CD4-positive, alpha-beta T cell (primary cell): Measurements from ENCODE around the gene NELFB. TPM values are rescaled to one million over a fixed set of nuclear protein-coding genes. Genes with fewer than 3 reads are reported as not detected.

ENCODE experiments used
- ATAC-seq: fragments of 200-7000 bp; cut with Tn5 transposase; one replicate; pipeline ENCODE4 v1.10.0; 2022; ENCODE audit warnings: mild to moderate bottlenecking; ENCODE audit not compliant: poor library complexity
- CTCF ChIA-PET: fragments of 350-600 bp; sonication (Branson Sonifier 250); formaldehyde crosslinking; loops from one replicate; lab custom pipeline; 2021; ENCODE audit warnings: antibody characterized with exemption, inconsistent platforms; lab: Charles Lee
- POLR2A ChIA-PET: fragments of 350-600 bp; sonication (Branson Sonifier 250); formaldehyde crosslinking; loops from one replicate; lab custom pipeline; 2021; ENCODE audit warnings: antibody characterized with exemption, inconsistent platforms; lab: Charles Lee
- DNase-seq, 14 experiments: peaks; one replicate each; pipeline ENCODE4 v3.0.0-alpha.2; 2013 to 2020; ENCODE audit warnings: mixed read lengths in 2 of 14
- H3K27ac ChIP-seq, 2 donors: one replicate each; pipeline versions ENCODE4 v1.5.1 to v1.7.0; 2013; ENCODE audit warnings: low read length in 2 of 2, low read depth in 1 of 2, mild to moderate bottlenecking in 1 of 2
- H3K27me3 ChIP-seq, 2 experiments: 1 replicate in 1 of 2; 2 replicates in 1 of 2; pipeline versions ENCODE4 v1.6.1 to v1.7.0; 2013; ENCODE audit warnings: low read length in 2 of 2, control low read depth in 1 of 2, mild to moderate bottlenecking in 1 of 2, moderate library complexity in 1 of 2; ENCODE audit not compliant: insufficient read depth in 2 of 2, control insufficient read depth in 1 of 2
- H3K36me3 ChIP-seq: one replicate; pipeline ENCODE4 v1.6.1; 2013; ENCODE audit warnings: low read length, control low read depth; ENCODE audit not compliant: insufficient read depth
- H3K4me1 ChIP-seq: one replicate; pipeline ENCODE4 v1.6.1; 2013; ENCODE audit warnings: low read length, control low read depth; ENCODE audit not compliant: insufficient read depth
- H3K4me3 ChIP-seq: one replicate; pipeline ENCODE4 v1.5.1; 2013; ENCODE audit warnings: mild to moderate bottlenecking, low read length, moderate library complexity
- H3K9me3 ChIP-seq, 2 experiments: 1 replicate in 1 of 2; 2 replicates in 1 of 2; pipeline versions ENCODE4 v1.6.1 to v1.7.0; 2013; ENCODE audit warnings: low read length in 2 of 2, mild to moderate bottlenecking in 2 of 2, control low read depth in 1 of 2, moderate library complexity in 1 of 2; ENCODE audit not compliant: control insufficient read depth in 1 of 2, insufficient read depth in 1 of 2
- H3K27ac Mint-ChIP-seq: one replicate; pipeline ENCODE4 v1.8.0; 2020; ENCODE audit warnings: mixed read lengths
- H3K27me3 Mint-ChIP-seq: one replicate; pipeline ENCODE4 v1.8.0; 2021; ENCODE audit warnings: mixed read lengths
- H3K36me3 Mint-ChIP-seq: one replicate; pipeline ENCODE4 v1.8.0; 2021; ENCODE audit warnings: low read depth, mixed read lengths
- H3K4me1 Mint-ChIP-seq: one replicate; pipeline ENCODE4 v1.8.0; 2021; ENCODE audit warnings: low read depth, mixed read lengths
- H3K4me3 Mint-ChIP-seq: one replicate; pipeline ENCODE4 v1.8.0; 2020; ENCODE audit warnings: mild to moderate bottlenecking, mixed read lengths
- H3K9me3 Mint-ChIP-seq: one replicate; pipeline ENCODE4 v1.8.0; 2020; ENCODE audit warnings: mixed read lengths
- intact Hi-C, 2 experiments: fragments of 100-400 bp; cut with DNase I in 1 of 2; cut with micrococcal nuclease in 1 of 2; formaldehyde crosslinking; loops; one replicate each; pipeline versions ENCODE4 v1.15.1 to v1.9.0; 2023 to 2025; cut with DNase I, micrococcal nuclease
- total RNA-seq, 174 experiments: library from RNA in 2 of 174; stranded (reverse) in 2 of 174; gene quantifications; one replicate each; pipeline ENCODE4 v1.2.3 and lab custom pipeline; 2021 to 2026
- TF ChIP-seq, protein P1 (sequence below): fragments of 200-600 bp; IDR thresholded peaks from one replicate; pipeline ENCODE4 v1.8.0; 2022; ENCODE audit warnings: antibody characterized with exemption, mild to moderate bottlenecking

Gene NELFB
- total RNA-seq, 2 experiments from 2014 or later = 20.7 to 21.2 TPM

DNA sequence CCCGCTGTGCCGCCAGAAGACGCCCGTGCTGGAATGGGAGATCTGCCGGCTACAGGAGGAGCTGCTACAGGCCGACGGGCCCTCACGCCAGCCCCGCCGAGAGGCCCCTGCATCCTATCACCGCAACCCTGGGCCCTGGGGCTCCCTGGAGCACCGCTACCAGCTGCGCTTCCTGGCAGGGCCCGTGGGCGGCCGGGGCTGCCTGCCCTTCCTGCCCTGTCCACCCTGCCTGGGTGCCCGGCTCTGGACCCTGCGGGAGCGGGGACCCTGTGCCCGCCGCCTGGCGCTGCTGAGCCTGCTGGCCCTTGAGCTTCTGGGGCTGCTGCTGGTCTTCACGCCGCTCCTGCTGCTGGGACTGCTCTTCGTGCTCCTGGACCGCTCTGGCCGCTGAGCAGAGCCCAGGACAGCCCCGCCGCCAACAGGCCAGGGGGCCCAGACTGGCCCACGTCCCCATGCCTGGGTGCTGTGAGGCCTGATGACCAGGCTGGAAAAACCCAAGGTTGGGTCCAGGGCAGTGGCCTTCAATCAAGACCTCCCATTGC lies 36.8 kb upstream of the NELFB start:
- H3K4me3 ChIP-seq = no peak overlapping the region
- Mint-ChIP-seq H3K4me3 (no peak overlapping the region), H3K36me3 (no peaks in the 10 kb centered on the region), H3K27ac (no peak overlapping the region), H3K4me1 (peaks cover 5% of the 10 kb centered on the region), H3K9me3 (no peaks in the 10 kb centered on the region), H3K27me3 (no peaks in the 10 kb centered on the region)
- DNase-seq = no peak
- no peak overlapping the region for H3K27ac ChIP-seq
- H3K4me1 ChIP-seq = peaks cover 15% of the 10 kb centered on the region
- intact Hi-C loops = no loop called here
- H3K36me3 ChIP-seq = peaks cover 6% of the 10 kb centered on the region
- TF ChIP-seq, protein P1, sequence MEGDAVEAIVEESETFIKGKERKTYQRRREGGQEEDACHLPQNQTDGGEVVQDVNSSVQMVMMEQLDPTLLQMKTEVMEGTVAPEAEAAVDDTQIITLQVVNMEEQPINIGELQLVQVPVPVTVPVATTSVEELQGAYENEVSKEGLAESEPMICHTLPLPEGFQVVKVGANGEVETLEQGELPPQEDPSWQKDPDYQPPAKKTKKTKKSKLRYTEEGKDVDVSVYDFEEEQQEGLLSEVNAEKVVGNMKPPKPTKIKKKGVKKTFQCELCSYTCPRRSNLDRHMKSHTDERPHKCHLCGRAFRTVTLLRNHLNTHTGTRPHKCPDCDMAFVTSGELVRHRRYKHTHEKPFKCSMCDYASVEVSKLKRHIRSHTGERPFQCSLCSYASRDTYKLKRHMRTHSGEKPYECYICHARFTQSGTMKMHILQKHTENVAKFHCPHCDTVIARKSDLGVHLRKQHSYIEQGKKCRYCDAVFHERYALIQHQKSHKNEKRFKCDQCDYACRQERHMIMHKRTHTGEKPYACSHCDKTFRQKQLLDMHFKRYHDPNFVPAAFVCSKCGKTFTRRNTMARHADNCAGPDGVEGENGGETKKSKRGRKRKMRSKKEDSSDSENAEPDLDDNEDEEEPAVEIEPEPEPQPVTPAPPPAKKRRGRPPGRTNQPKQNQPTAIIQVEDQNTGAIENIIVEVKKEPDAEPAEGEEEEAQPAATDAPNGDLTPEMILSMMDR = no peak
- ChIA-PET POLR2A (no interaction called here), CTCF (interaction anchor here (1.1 kb wide), 1 partner anchor 9 kb away, joined by 3 read pairs; the partner anchor contains the start of gene RNF224)
- no peaks in the 10 kb centered on the region for H3K27me3 ChIP-seq
- H3K9me3 ChIP-seq = no peaks in the 10 kb centered on the region
- ATAC-seq = no peak

DNA sequence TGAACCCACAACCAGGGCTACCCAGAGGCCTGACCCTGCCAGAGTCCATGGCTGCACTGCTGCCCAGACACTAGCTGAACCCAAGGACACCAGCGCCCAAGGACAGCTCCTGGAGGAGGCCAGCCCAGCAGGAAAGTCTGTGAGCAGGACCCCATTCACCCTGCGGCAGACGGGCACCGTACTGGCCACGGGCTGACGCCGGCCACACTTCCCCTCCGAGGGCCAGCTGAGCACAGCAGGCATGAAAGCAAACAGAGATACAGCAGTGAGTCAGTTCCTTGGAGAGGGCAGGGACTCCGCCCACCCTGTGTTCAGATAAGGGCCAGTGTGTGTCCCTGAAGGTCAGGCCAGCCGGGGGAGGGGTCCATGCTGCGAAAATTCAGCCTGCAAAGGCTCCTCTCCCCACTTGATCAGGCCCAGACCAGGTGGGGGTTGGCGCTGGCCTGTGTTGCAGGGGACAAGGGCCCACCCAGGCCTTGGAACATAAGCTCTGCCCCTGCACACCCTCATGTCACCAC lies 36.3 kb upstream of the NELFB start:
- CTCF ChIA-PET = interaction anchor here (1.1 kb wide), 1 partner anchor 9 kb away, joined by 3 read pairs; the partner anchor contains the start of gene RNF224
- Mint-ChIP-seq H3K27ac (no peak overlapping the region), H3K36me3 (no peaks in the 10 kb centered on the region), H3K4me3 (no peak overlapping the region), H3K4me1 (peaks cover 9% of the 10 kb centered on the region), H3K27me3 (no peaks in the 10 kb centered on the region), H3K9me3 (no peaks in the 10 kb centered on the region)
- Histone ChIP-seq H3K9me3 (no peaks in the 10 kb centered on the region), H3K4me1 (peaks cover 17% of the 10 kb centered on the region), H3K4me3 (no peak overlapping the region), H3K27me3 (no peaks in the 10 kb centered on the region), H3K36me3 (peaks cover 6% of the 10 kb centered on the region), H3K27ac (no peak overlapping the region)
- intact Hi-C loops = no loop called here
- POLR2A ChIA-PET = interaction anchor here (1.1 kb wide), 1 partner anchor 133 kb away, joined by 3 read pairs; no protein-coding TSS in a partner anchor
- TF ChIP-seq, protein P1 = no peak
- no peak for ATAC-seq
- no peak for DNase-seq

DNA sequence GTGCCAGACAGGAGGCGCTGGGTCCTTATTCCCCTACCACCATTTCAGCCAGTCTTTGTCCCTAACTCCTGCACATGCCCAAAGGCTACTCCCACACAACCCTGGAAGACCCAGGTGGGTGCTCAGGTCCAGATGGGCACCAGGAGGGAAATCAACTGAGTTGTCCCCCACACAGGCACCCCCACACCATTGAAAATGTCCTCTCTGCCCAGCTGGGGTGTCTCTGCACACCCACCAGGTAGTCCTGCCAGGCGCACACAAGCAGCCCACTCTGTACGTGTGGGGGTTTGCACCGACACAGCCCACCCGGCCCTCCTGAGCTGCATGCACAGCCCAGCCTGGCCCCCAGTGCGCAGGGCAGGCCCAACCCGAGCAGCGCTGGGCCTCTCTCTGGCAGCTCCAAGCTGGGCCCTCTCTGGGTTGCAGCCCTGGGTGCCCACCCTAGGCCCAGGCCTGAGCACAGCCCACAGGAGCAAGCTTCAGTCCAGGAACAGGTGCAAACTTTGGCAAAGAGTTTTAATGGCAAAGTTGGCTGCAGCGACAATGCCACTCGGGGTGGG lies 35.3 kb upstream of the NELFB start:
- H3K36me3 Mint-ChIP-seq = no peaks in the 10 kb centered on the region
- CTCF ChIA-PET = no interaction called here

More for the DNA sequence above, 35.3 kb upstream of the NELFB start:
- no peaks in the 10 kb centered on the region for H3K9me3 Mint-ChIP-seq
- TF ChIP-seq, protein P1 = no peak
- intact Hi-C loops = loop anchor here in 1 of 2 experiments (5.0 kb wide), 1 partner anchor 433 kb away; no protein-coding TSS in a partner anchor
- Histone ChIP-seq H3K27me3 (no peaks in the 10 kb centered on the region), H3K27ac (no peak overlapping the region), H3K4me3 (no peak overlapping the region), H3K9me3 (no peaks in the 10 kb centered on the region), H3K36me3 (peaks cover 2% of the 10 kb centered on the region), H3K4me1 (peaks cover 25% of the 10 kb centered on the region)
- DNase-seq (no peak), ATAC-seq (no peak)
- no peak overlapping the region for H3K27ac Mint-ChIP-seq
- H3K27me3 Mint-ChIP-seq = no peaks in the 10 kb centered on the region
- H3K4me3 Mint-ChIP-seq = no peak overlapping the region
- H3K4me1 Mint-ChIP-seq = peaks cover 13% of the 10 kb centered on the region
- POLR2A ChIA-PET = interaction anchor here (1.0 to 1.1 kb wide), 2 partner anchors 16 to 134 kb away, joined by 3 to 4 read pairs; no protein-coding TSS in a partner anchor
